Loucy (cell line): Measurements from ENCODE around the gene ALG13.

Experiments used
- EZH2phosphoT487 ChIP-seq: fragments of 200-600 bp; IDR thresholded peaks from 2 replicates; pipeline ENCODE4 v1.6.1; 2018; ENCODE audit warnings: antibody characterized with exemption, mild to moderate bottlenecking, moderate library complexity, borderline replicate concordance
- TF ChIP-seq, protein P1 (sequence below): fragments of 200-600 bp; sonication (generic); conservative IDR thresholded peaks from 2 replicates; pipeline ENCODE4 v1.5.1; 2014; ENCODE audit warnings: mild to moderate bottlenecking, antibody characterized with exemption, low read length

DNA sequence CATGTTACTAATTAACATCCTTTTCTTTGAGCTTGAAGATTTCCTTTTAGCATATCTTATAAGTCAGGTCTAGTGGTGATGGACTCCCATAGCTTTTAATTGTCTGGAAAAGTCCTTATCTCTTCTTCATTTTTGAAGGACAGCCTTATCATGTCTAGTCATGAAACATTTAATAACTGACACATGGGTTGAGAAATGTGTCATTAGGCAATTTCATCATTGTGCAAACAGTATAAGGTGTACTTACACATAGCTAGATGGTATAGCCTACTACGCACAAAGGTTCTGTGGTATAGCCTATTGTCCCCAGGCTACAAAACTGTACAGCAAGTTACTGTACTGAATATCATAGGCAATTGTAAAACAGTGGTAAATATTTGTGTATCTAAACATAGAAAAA lies 34.5 kb upstream of the ALG13 start:
- TF ChIP-seq, protein P1, sequence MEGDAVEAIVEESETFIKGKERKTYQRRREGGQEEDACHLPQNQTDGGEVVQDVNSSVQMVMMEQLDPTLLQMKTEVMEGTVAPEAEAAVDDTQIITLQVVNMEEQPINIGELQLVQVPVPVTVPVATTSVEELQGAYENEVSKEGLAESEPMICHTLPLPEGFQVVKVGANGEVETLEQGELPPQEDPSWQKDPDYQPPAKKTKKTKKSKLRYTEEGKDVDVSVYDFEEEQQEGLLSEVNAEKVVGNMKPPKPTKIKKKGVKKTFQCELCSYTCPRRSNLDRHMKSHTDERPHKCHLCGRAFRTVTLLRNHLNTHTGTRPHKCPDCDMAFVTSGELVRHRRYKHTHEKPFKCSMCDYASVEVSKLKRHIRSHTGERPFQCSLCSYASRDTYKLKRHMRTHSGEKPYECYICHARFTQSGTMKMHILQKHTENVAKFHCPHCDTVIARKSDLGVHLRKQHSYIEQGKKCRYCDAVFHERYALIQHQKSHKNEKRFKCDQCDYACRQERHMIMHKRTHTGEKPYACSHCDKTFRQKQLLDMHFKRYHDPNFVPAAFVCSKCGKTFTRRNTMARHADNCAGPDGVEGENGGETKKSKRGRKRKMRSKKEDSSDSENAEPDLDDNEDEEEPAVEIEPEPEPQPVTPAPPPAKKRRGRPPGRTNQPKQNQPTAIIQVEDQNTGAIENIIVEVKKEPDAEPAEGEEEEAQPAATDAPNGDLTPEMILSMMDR, result no peak
- TF ChIP-seq EZH2phosphoT487, result no peak
